SK-N-SH treated with all-trans-retinoic acid at 6 μM for 48 hours (cell line): ENCODE measurements around the gene EBP.

ENCODE experiments used
- ATAC-seq: fragments of 200-7000 bp; cut with Tn5 transposase; 3 replicates; pipeline ENCODE4 v1.9.1; 2020; ENCODE audit warnings: mild to moderate bottlenecking, moderate library complexity
- ARNTL ChIP-seq: fragments of 450-650 bp; formaldehyde crosslinking; IDR thresholded peaks from 2 replicates; pipeline ENCODE4 v1.5.0; 2020; ENCODE audit warnings: low read depth, mild to moderate bottlenecking, moderate library complexity, borderline replicate concordance
- CSDC2 ChIP-seq: fragments of 250-450 bp; sonication (Bioruptor Pico); IDR thresholded peaks from 2 replicates; pipeline ENCODE4 v1.5.0; 2020; ENCODE audit warnings: mild to moderate bottlenecking, moderate library complexity
- ESRRG ChIP-seq: fragments of 250-450 bp; sonication (Bioruptor Pico); IDR thresholded peaks from 2 replicates; pipeline ENCODE4 v1.6.1; 2021; ENCODE audit warnings: mild to moderate bottlenecking
- GLIS3 ChIP-seq: fragments of 250-450 bp; sonication (Bioruptor Pico); IDR thresholded peaks from 2 replicates; pipeline ENCODE4 v1.5.0; 2020; ENCODE audit warnings: mild to moderate bottlenecking, moderate library complexity
- ISL1 ChIP-seq: fragments of 250-450 bp; sonication (Bioruptor Pico); IDR thresholded peaks from 2 replicates; pipeline ENCODE4 v2.1.2; 2022; ENCODE audit warnings: mild to moderate bottlenecking, moderate library complexity
- OSR1 ChIP-seq: fragments of 250-450 bp; sonication (Bioruptor Pico); IDR thresholded peaks from 2 replicates; pipeline ENCODE4 v1.8.0; 2022; ENCODE audit warnings: moderate library complexity, mild to moderate bottlenecking, inconsistent platforms
- PATZ1 ChIP-seq: fragments of 250-450 bp; sonication (Bioruptor Pico); IDR thresholded peaks from 2 replicates; pipeline ENCODE4 v1.8.0; 2020; ENCODE audit warnings: mild to moderate bottlenecking, moderate library complexity, borderline replicate concordance
- POU6F1 ChIP-seq: fragments of 250-450 bp; sonication (Bioruptor Pico); IDR thresholded peaks from 2 replicates; pipeline ENCODE4 v1.8.0; 2021; ENCODE audit warnings: low read depth, mild to moderate bottlenecking, moderate library complexity, borderline replicate concordance
- PPARA ChIP-seq: fragments of 250-450 bp; sonication (Bioruptor Pico); IDR thresholded peaks from 2 replicates; pipeline ENCODE4 v1.5.0; 2020; ENCODE audit warnings: mild to moderate bottlenecking, borderline replicate concordance
- RARB ChIP-seq: fragments of 250-450 bp; sonication (Bioruptor Pico); IDR thresholded peaks from 2 replicates; pipeline ENCODE4 v1.8.0; 2021; ENCODE audit warnings: mild to moderate bottlenecking, moderate library complexity
- SNAI2 ChIP-seq: fragments of 250-450 bp; sonication (Bioruptor Pico); IDR thresholded peaks from 2 replicates; pipeline ENCODE4 v1.5.0; 2020; ENCODE audit warnings: mild to moderate bottlenecking, moderate library complexity
- TCF4 ChIP-seq: fragments of 250-450 bp; sonication (Bioruptor Pico); IDR thresholded peaks from 2 replicates; pipeline ENCODE4 v1.8.0; 2021; ENCODE audit warnings: mild to moderate bottlenecking, moderate library complexity, borderline replicate concordance
- TOX ChIP-seq: fragments of 250-450 bp; sonication (Bioruptor Pico); IDR thresholded peaks from 2 replicates; pipeline ENCODE4 v1.8.0; 2021; ENCODE audit warnings: mild to moderate bottlenecking, moderate library complexity, borderline replicate concordance
- TSHZ2 ChIP-seq: fragments of 250-450 bp; sonication (Bioruptor Pico); IDR thresholded peaks from 2 replicates; pipeline ENCODE4 v1.5.0; 2020; ENCODE audit warnings: mild to moderate bottlenecking, moderate library complexity
- ZC3H10 ChIP-seq: fragments of 250-450 bp; sonication (Bioruptor Pico); IDR thresholded peaks from 2 replicates; pipeline ENCODE4 v1.5.1; 2021; ENCODE audit warnings: mild to moderate bottlenecking, moderate library complexity
- ZFP30 ChIP-seq: fragments of 450-650 bp; formaldehyde crosslinking; IDR thresholded peaks from 2 replicates; pipeline ENCODE4 v1.5.0; 2022; ENCODE audit warnings: mild to moderate bottlenecking, moderate library complexity
- ZNF565 ChIP-seq: fragments of 450-650 bp; formaldehyde crosslinking; conservative IDR thresholded peaks from 2 replicates; pipeline ENCODE4 v1.5.0; 2020; ENCODE audit warnings: low read depth, mild to moderate bottlenecking, moderate library complexity
- ZNF70 ChIP-seq: fragments of 450-650 bp; formaldehyde crosslinking; IDR thresholded peaks from 2 replicates; pipeline ENCODE4 v1.5.0; 2020; ENCODE audit warnings: mild to moderate bottlenecking, moderate library complexity
- ZNF8 ChIP-seq: fragments of 450-650 bp; formaldehyde crosslinking; IDR thresholded peaks from 2 replicates; pipeline ENCODE4 v1.5.0; 2020; ENCODE audit warnings: mild to moderate bottlenecking, moderate library complexity
- TF ChIP-seq, protein P1 (sequence below): fragments of 250-450 bp; sonication (Bioruptor Pico); IDR thresholded peaks from 2 replicates; pipeline ENCODE4 v1.5.1; 2021; ENCODE audit warnings: mild to moderate bottlenecking, moderate library complexity
- TF ChIP-seq, protein P2 (sequence below): fragments of 250-450 bp; sonication (Bioruptor Pico); IDR thresholded peaks from 2 replicates; pipeline ENCODE4 v1.5.1; 2020; ENCODE audit warnings: low read depth, mild to moderate bottlenecking, moderate library complexity

Gene EBP

DNA sequence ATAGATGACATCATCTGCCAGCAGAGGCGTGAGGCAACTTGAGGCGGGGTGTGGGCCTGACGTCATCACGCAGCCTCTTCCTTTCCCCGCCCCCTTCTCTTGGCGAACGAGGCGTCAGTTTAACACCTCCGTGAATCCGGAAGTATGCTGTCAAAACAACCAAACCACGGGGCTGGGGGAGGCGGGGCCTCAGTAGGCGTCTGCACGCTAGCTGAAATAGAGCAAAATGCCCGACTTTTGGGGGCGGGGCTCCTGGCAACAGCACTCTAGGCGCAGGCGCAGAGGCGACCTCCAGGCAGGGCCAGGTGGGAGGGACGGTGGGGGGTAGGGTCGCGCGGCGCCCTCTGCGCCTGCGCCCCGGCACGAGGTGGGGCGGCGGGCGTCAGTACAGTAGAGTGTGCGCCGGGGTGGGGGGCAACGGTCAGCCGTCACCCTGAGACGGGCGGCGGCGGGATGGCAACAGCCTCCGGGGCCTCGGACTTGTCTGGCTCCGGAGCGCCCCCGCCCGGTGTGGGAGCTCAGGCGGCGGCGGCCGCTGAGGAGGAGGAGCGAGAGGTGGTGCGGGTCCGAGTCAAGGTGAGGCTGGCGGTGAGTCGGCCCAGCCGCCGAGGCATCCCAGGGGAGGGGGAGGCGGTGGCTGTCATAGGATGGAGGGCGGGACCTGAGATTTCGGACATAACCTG, 17.9 kb downstream of the EBP start, which contains the start of gene TBC1D25:
TSS of gene TBC1D25 (plus strand) at position 370 of the 683 bp plus-strand sequence. CDS start at position 454, 84 bp downstream.
- TF ChIP-seq ARNTL (CRISPR knock-in tag) (no peak), ZC3H10 (CRISPR knock-in tag) (no peak), ZFP30 (CRISPR knock-in tag) (no peak), CSDC2 (CRISPR knock-in tag) (no peak), ZNF8 (CRISPR knock-in tag) (no peak), RARB (no peak), TOX (no peak), ESRRG (CRISPR knock-in tag) (no peak), TCF4 (CRISPR knock-in tag) (no peak), POU6F1 (CRISPR knock-in tag) (no peak), GLIS3 (CRISPR knock-in tag) (no peak), OSR1 (CRISPR knock-in tag) (no peak), PPARA (no peak), ISL1 (CRISPR knock-in tag) (no peak), TSHZ2 (CRISPR knock-in tag) (no peak), SNAI2 (CRISPR knock-in tag) (no peak), PATZ1 (no peak), ZNF70 (no peak)
- TF ChIP-seq, protein P1, sequence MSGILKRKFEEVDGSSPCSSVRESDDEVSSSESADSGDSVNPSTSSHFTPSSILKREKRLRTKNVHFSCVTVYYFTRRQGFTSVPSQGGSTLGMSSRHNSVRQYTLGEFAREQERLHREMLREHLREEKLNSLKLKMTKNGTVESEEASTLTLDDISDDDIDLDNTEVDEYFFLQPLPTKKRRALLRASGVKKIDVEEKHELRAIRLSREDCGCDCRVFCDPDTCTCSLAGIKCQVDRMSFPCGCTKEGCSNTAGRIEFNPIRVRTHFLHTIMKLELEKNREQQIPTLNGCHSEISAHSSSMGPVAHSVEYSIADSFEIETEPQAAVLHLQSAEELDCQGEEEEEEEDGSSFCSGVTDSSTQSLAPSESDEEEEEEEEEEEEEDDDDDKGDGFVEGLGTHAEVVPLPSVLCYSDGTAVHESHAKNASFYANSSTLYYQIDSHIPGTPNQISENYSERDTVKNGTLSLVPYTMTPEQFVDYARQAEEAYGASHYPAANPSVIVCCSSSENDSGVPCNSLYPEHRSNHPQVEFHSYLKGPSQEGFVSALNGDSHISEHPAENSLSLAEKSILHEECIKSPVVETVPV = no peak
- TF ChIP-seq, protein P2, sequence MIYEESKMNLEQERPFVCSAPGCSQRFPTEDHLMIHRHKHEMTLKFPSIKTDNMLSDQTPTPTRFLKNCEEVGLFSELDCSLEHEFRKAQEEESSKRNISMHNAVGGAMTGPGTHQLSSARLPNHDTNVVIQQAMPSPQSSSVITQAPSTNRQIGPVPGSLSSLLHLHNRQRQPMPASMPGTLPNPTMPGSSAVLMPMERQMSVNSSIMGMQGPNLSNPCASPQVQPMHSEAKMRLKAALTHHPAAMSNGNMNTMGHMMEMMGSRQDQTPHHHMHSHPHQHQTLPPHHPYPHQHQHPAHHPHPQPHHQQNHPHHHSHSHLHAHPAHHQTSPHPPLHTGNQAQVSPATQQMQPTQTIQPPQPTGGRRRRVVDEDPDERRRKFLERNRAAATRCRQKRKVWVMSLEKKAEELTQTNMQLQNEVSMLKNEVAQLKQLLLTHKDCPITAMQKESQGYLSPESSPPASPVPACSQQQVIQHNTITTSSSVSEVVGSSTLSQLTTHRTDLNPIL (CRISPR knock-in tag) = no peak
- TF ChIP-seq, all 23 proteins: peak for 0
- ATAC-seq = peak; percentile 89

DNA sequence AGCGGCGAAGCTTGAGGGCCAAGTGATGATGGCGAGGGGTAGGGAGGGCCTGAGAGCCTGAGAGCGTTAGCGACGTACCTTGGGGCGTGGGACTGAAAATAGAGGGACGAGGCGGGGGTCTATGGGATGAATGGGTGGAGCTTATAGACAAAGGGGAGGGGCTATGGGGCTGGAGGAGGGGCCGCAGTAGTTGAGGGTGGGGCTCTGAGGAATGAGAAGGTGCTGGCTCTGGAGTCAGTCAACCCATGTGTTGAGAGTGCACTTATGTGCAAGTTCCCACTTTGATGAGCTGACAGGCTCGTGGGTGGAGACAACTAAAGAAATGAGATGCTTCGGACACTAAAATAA, 18.4 kb downstream of the EBP start:
- no peak for TF ChIP-seq ZNF565
- TF ChIP-seq PATZ1 = no peak
- no peak for TF ChIP-seq TSHZ2 (CRISPR knock-in tag)
- no peak for TF ChIP-seq GLIS3 (CRISPR knock-in tag)
- TF ChIP-seq PPARA = no peak
- TF ChIP-seq ISL1 (CRISPR knock-in tag) = no peak
- ATAC-seq = peak; percentile 68
